ENCODE measurements around the gene EIF4G1.

GRCh38 chr3:184333700-184334099 lies 19.3 kb downstream of the EIF4G1 start:
- TF ChIP-seq CTCF (IDR thresholded peaks at IDR 0.05; ENCODE audit: low read depth, low read length, poor library complexity, severe bottlenecking) (no peak), EZH2phosphoT487 (IDR thresholded peaks at IDR 0.05; ENCODE audit: borderline replicate concordance, low read length) (no peak)
